HG03520 (cell line): ENCODE measurements around the gene THEM4.

Experiments
- ATAC-seq: cut with Tn5 transposase; IDR thresholded peaks from one replicate; pipeline ENCODE4 v1.9.1; 2021; ENCODE audit warnings: mild to moderate bottlenecking, moderate library complexity; ENCODE audit not compliant: unreplicated experiment

Gene THEM4

DNA sequence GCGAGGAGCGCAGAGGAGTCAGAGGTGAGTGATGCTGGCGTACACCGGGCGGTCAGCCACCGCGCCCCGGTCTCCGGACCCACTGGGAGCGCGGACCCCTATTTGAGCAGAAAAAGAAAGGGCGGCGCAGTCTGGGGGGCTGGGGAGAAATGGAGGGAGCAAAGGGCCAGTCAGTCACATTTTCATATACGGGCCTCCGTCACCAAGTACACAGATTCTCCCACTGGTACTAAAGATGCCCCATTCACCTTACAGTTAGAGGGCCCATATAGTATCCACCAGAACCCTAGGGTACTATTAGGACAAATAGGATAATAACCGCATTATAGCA is 70.3 kb downstream of the THEM4 start:
- no peak for ATAC-seq

DNA sequence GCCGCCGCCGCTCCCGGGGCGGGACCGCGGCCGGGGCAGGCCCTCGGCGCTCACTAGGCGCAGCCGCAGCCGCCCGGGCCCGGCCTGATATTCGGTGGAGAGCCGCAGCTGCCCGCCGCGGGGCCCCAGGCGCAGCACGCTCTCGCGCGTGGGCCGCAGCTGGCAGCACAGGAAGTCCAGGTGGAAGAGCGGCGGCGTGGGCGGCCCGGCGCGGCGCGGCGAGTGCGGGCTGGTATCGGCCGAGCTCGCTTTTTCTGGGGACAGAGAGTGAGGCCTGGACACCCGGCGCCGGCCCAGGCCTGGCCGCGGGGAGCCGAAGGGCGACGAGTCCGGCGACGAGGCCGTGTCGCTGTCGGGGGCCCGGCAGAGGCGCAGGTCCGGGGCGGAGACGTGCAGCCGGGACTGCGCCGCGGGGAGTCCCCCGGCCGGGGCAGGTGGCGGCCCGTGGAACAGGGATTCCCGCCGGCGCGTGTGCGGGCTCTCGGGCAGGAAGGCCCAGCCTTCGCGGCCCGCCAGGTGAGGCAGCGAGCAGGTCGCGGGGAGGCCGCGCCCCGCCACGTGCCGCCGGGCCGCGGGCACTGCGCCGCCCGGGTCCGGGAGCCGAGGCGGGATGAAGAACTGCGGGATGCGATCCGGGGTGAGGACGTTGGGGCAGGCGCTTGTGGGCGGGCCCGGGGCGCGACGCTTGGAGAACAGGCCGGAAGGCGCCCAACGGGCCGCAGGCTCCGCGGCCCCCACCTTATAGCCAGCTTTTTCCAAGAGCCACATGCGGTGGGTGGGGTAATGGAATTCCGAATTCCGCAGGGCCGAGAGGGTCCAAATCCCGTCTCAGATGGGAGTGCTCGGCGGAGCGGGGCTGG is 70.9 kb downstream of the THEM4 start:
- no peak for ATAC-seq

DNA sequence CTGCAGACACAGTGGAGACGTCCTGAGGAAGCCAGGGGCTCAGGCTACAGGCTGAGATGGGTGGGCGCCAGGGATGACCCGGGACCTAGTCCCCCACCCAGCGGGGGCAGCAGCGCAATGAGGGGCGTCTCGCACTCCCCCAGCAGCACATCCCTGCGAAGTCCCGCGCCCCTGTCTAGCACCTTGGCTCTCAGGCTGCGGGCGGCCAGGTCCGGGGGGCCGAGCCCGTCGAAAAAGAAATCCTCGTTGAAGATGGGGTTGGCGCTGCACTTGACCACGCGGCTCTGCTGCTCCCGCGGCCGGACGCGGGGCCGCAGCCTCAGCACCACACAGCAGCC is 71.5 kb downstream of the THEM4 start:
- no peak for ATAC-seq

GRCh38 chr1:151837197-151837596 is 72.1 kb downstream of the THEM4 start:
- ATAC-seq, result no peak

DNA sequence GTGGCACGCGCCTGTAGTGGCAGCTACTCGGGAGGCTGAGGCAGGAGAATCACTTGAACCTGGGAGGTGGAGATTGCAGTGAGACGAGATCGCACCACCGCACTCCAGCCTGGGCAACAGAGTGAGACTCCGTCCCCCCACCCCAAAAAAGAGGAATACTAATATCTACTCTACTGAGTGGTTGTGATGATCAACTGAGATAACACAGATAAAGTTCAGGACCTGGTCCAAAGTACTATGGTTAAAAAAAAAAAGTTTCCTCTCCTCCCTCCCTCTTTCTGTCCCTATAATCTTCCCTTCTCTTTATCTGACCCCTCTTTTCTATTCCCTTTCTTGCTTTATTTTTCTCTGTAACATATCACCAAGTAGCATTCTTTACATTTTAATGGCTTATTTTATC is 73.7 kb downstream of the THEM4 start:
- no peak for ATAC-seq

DNA sequence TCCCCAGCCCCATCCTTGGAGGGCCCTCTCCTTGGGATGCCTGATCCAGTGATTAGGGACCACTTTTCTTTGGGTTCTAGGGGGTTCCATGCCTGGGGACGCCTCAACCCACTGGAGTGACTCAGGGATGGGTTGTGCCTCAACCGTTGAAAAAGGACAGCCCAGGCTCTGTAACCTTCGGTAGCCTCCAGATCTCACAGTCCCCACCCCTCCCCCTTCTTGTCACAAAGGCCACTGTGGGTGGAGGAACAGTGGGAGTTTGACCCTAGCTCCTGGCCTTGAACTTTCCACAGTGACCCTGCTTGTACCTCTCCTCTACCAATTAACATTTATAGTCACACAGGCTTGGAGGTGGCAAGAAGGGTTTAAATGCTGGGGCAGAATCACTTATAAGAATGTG is 75.1 kb downstream of the THEM4 start:
- no peak for ATAC-seq

DNA sequence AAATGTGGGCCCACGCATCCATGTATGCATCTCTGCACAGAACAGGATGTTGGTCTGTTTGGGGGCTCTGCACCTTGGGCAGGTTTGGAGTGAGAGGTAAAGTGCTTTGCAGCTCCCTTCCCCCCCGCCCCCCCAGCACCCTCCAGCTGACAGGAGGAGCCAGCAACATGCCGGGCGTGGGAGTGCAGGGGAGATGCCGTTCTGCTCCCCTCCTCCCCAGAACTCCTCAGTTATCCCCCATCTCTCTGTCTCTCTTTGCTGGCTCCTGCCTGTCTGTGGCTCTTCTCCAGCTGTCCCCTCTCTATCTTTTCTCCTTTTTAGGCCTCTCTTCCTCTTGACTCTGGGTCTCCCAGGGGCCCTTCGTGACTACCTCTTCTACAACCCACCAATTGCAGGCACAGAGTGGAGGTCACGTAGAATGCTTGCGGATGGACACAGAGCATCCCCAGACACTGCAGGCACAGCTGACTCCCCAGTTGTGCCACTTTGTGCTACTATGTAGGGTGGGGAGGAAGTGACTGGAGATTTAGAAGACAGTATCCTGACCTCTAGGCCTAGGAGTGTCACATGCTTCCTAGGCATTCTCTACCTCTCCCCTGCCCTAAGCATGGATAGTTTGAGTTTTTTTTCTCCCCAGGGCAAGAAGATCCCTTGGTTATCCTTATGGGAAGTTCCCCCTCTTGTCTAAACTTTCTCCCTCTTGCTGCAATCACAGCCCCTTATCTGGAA is 76.0 kb downstream of the THEM4 start:
- no peak for ATAC-seq

DNA sequence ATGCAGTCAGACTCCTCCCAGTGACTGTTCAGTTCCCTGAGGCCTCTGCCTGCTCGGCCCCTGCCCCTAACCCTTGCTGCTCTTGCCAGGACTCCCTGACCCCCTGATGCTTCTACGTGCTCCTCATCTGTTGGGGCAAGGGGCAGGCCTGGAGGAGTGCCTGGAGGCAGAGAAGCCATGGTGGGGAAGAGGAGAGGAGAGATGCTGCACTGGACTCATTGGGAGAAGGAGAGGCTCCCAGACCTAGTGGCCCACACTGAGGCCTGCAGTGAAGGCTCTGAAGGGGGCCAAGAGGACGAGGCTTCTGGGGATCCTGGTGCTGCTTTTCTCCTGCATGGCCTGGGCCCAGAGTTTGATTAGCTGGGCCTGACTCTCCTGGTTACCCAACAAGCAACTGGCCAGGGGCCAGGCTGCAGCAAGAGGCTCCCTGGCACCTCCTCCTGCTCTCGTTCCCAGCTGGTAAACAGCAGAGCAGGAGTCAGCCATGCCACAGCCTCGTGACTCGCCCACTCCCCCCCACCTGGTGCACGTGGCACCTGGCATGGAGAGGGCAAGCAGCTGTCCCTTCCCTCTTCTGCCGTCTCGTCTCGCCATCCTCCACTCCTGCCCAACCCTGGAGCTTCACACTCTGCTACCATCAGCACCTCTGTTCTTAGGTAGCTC is 76.9 kb downstream of the THEM4 start:
- ATAC-seq, result no peak

GRCh38 chr1:151831605-151832004 is 77.7 kb downstream of the THEM4 start, which contains the start of gene RORC:
Gene RORC, minus strand, starts transcription at chr1:151831802. Its CDS starts 38 bp downstream, at chr1:151831764.
- ATAC-seq, result no peak

DNA sequence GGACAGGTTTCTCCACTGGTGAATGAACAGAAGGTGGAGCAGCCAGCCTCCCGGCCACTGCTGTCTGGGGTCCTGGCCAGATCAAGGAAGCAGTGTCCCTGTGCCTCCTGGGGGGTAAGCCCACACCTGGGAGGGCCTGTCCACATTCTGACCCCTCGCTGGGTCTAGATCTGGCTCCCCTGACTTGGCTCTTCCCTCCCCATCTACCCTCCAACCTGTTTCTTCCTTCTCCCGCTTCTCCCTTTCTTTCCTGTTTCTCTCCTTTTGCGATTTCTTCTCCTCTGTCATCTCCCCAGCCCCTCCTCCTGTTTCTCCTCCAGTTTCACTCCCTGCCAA is 78.1 kb downstream of the THEM4 start:
- ATAC-seq, result no peak

DNA sequence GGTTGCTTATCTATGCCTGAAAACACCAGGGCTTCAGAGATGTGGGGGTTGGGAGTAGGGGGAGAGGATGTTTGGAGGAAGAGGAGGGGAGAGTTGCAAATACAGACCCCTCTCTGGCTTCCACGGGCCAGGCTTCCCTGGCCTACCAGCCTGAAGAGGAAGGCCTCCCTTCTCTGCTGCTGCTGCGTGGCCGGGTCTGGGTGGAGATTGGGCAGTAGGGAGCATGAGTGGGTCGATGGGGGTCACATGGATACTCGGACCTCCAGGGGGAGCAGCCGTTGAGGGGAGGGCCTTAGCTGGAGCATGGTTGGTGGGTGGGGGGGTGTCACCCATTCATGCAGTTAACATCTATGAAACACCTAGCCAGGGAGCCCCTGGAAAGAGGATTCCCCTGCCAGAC is 79.3 kb downstream of the THEM4 start:
- no peak for ATAC-seq

GRCh38 chr1:151829352-151830046 is 79.8 kb downstream of the THEM4 start:
- ATAC-seq, result no peak

GRCh38 chr1:151828921-151829320 is 80.4 kb downstream of the THEM4 start:
- ATAC-seq, result no peak

DNA sequence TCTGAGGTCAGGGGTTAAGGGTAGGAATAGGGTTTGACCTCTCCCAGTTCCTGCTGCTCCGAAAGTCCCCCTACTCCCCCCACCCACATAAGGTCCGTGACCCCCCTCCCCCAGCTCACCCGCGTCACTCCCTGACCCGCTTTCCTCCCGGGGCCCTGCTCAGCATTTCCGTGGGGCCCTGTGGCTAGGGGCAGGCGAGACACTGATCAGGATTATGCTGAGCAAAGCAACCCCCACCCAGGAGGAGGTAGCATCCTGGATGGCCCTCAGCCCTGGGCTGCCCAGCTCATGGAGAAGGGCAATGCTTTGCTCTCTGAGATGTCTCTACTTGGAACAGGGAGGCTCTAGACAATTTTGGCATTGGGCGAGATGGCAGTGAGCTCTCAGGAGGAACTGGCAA is 81.5 kb downstream of the THEM4 start:
- no peak for ATAC-seq

DNA sequence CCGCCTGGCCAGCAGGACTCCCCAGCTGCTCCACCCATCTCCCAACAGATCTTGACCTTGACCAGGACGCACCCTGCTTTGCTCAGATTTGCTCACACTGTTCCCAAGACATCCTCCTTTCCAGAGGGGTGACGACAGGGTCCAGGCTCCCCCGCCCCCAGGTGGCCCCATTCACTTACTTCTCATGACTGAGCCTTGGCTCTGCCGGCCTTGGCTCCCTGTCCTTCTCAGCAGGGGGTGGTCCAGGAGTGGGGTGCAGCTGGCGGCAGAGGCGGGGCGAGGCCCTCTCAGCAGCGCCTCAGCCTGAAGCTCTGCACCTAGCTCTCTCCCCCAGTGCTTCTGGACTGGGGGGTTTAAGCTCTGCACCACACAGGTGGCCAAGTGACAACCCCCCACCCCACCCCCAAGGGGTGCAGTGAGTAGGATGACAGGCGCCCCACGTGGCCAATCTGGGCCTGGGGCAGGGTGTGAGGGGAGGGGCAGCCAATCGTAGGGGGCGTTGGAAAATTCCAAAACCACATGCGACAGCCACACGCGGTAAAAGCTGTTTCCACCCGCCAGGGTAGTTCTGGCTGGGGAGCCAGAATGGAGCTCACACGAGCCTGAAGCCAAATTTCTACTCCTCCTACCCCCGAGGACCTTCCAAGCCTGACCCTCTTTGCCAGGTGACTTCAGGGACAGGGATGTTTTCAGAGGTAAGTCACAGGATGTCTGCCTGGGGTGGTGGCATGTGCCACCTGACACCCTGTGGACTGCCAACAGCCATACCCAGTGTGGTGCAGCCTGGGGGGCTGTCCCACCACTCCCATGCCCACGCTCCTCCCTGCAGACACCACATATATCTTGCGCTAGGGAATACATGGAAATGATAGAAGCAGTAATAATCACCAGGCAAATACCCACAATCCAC is 83.3 kb downstream of the THEM4 start:
- no peak for ATAC-seq

- ATAC-seq, result no peak
Measured at GRCh38 chr1:151825204-151825603, 84.1 kb downstream of the THEM4 start.
